K562 (cell line): ENCODE measurements around the gene DNMT1. TPM values are rescaled to one million over a fixed set of nuclear protein-coding genes. Genes with fewer than 3 reads are reported as not detected.
A peak's percentile ranks its signal among the peaks of the same experiment; 100 is the strongest.

Experiments
- ARHGAP35 ChIP-seq: fragments of 450-650 bp; IDR thresholded peaks from 2 replicates; pipeline ENCODE4 v1.6.1; 2018; ENCODE audit not compliant: partially characterized antibody
- CSDE1 ChIP-seq, 2 experiments: fragments of 450-650 bp; IDR thresholded peaks; 2 replicates each; pipeline ENCODE4 v1.6.1; 2016; ENCODE audit warnings: mild to moderate bottlenecking in 1 of 2
- FOXM1 ChIP-seq, 2 experiments: fragments of 450-650 bp in 1 of 2; sonication (generic) in 1 of 2; formaldehyde crosslinking in 1 of 2; IDR thresholded peaks; 2 replicates each; pipeline versions ENCODE4 v1.6.1 to v1.9.0; 2017 to 2022; ENCODE audit warnings: low read depth in 2 of 2, mild to moderate bottlenecking in 2 of 2, missing genetic modification reagents in 1 of 2, moderate library complexity in 1 of 2
- KLF1 ChIP-seq: fragments of 450-650 bp; IDR thresholded peaks from 2 replicates; pipeline ENCODE4 v1.6.1; 2016; ENCODE audit warnings: missing genetic modification characterization, missing compliant biosample characterization
- MEIS2 ChIP-seq: fragments of 450-650 bp; IDR thresholded peaks from 2 replicates; pipeline ENCODE4 v1.6.1; 2014; ENCODE audit warnings: mild to moderate bottlenecking; ENCODE audit not compliant: partially characterized antibody
- PCBP2 ChIP-seq: fragments of 200-400 bp; formaldehyde crosslinking; IDR thresholded peaks from 2 replicates; pipeline ENCODE4 v1.6.1; 2018; ENCODE audit warnings: low read length, low read depth, mild to moderate bottlenecking, moderate library complexity; ENCODE audit not compliant: poor library complexity, severe bottlenecking
- SPI1 ChIP-seq: IDR thresholded peaks from 2 replicates; pipeline ENCODE4 v1.6.1; 2011; ENCODE audit warnings: low read depth, low read length, control low read depth, borderline replicate concordance
- TCFL5 ChIP-seq: fragments of 250-450 bp; sonication (Bioruptor Pico); conservative IDR thresholded peaks from 2 replicates; pipeline ENCODE4 v1.6.1; 2021; ENCODE audit warnings: mild to moderate bottlenecking, moderate library complexity, matching md5 sums
- YBX1 ChIP-seq: fragments of 450-650 bp; IDR thresholded peaks from 2 replicates; pipeline ENCODE4 v1.7.1; 2016; ENCODE audit warnings: mild to moderate bottlenecking
- ZNF184 ChIP-seq: sonication (generic); formaldehyde crosslinking; IDR thresholded peaks from 2 replicates; pipeline ENCODE4 v1.5.0; 2020; ENCODE audit warnings: missing genetic modification reagents
- ZNF282 ChIP-seq: sonication (generic); formaldehyde crosslinking; IDR thresholded peaks from 2 replicates; pipeline ENCODE4 v1.8.1; 2023; ENCODE audit warnings: missing genetic modification reagents
- ZNF766 ChIP-seq: fragments of 200-800 bp; sonication (Bioruptor generic); conservative IDR thresholded peaks from 2 replicates; pipeline ENCODE4 v1.6.1; 2016; ENCODE audit warnings: missing genetic modification characterization, missing compliant biosample characterization
- polyA plus RNA-seq, 8 experiments: library from polyadenylated mRNA; depleted of rRNA in 4 of 8; stranded (reverse) in 5 of 8; unstranded in 3 of 8; fragments of >200 nt; fragmentation: Nextera tagmentation in 2 of 8; fragmentation: Illumina TruSeq in 1 of 8; extraction: Ambion mirVana in 2 of 8; extraction: Trizol in 1 of 8; gene quantifications; 2 replicates each; pipeline versions ENCODE4 v1.2.1 to v1.2.3, GENCODE V29; 2011 to 2014; ENCODE audit warnings: inconsistent platforms in 1 of 8, missing spikeins in 1 of 8
- total RNA-seq, 7 experiments: library from RNA; depleted of rRNA in 6 of 7; stranded (reverse); fragments of >200 nt in 6 of 7; fragmentation: Illumina TruSeq in 2 of 7; extraction: Trizol in 2 of 7; gene quantifications; 2 replicates each; pipeline versions ENCODE4 v1.2.1 to v1.2.3, GENCODE V29; 2011 to 2021; ENCODE audit warnings: low replicate concordance in 1 of 7
- TF ChIP-seq, protein P1 (sequence below): fragments of 250-450 bp; sonication (Bioruptor Pico); IDR thresholded peaks from 2 replicates; pipeline ENCODE4 v1.4.0; 2020
- TF ChIP-seq, protein P2 (sequence below): sonication (generic); formaldehyde crosslinking; IDR thresholded peaks from 2 replicates; pipeline ENCODE4 v1.8.1; 2022; ENCODE audit warnings: missing genetic modification reagents
- TF ChIP-seq, protein P3 (sequence below): fragments of 250-450 bp; sonication (Bioruptor Pico); IDR thresholded peaks from 2 replicates; pipeline ENCODE4 v1.4.0; 2020; ENCODE audit warnings: borderline replicate concordance
- TF ChIP-seq, protein P4 (sequence below): fragments of 450-650 bp; IDR thresholded peaks from 2 replicates; pipeline ENCODE4 v1.6.1; 2018; ENCODE audit not compliant: partially characterized antibody
- TF ChIP-seq, protein P5 (sequence below), 2 experiments: fragments of 450-650 bp; conservative IDR thresholded peaks; 2 replicates each; pipeline ENCODE4 v1.6.1; 2017; ENCODE audit warnings: mild to moderate bottlenecking in 2 of 2, moderate library complexity in 2 of 2

The DNMT1 gene
- total and polyA plus RNA-seq, 9 of the 15 experiments (the other 6 are each of a cell fraction or from before 2014, with no cell fraction given), result 80.1 to 271 (median 121) TPM

DNA sequence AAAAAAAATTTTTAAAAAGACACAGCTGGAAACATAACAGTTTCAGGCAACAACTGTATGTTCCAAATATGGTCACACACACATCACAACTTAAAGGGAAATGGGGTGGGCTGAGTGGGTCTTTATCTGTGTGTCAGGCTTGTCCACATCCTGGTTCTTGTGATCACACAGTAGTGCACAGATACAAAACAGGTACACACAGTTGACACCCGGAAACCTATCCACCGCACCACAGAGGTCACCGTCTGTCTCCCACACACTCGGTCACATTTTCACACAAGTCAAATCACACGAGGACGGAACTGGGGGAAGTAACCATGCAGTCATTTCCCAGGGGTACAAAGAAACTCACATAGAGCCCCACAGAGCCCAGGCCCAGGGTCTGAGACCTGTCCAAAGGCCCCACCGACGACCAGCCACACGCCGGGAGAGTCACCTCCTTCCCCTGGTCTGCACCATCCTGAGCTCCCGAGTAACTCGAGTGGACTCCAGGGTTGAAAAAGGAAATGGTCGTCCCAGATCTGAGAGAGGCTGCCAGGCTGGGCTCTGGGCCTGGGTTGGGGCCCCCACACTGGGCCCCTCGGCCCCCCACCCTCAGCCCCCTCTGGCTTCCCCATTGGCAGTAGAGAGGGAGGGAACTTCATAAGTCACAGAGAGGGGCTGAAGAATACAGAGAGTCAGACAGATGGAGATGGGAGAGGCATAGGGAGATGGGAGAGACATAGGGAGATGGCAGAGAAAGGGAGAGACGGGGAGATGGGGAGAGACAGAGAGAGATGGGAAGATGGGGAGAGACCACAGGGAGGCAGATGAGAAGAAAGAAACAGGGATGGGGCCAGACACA is 89.9 kb downstream of the DNMT1 start (continued):
- TF ChIP-seq, protein P1, sequence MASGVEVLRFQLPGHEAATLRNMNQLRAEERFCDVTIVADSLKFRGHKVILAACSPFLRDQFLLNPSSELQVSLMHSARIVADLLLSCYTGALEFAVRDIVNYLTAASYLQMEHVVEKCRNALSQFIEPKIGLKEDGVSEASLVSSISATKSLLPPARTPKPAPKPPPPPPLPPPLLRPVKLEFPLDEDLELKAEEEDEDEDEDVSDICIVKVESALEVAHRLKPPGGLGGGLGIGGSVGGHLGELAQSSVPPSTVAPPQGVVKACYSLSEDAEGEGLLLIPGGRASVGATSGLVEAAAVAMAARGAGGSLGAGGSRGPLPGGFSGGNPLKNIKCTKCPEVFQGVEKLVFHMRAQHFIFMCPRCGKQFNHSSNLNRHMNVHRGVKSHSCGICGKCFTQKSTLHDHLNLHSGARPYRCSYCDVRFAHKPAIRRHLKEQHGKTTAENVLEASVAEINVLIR (CRISPR knock-in tag), result no peak
- TF ChIP-seq, protein P2, sequence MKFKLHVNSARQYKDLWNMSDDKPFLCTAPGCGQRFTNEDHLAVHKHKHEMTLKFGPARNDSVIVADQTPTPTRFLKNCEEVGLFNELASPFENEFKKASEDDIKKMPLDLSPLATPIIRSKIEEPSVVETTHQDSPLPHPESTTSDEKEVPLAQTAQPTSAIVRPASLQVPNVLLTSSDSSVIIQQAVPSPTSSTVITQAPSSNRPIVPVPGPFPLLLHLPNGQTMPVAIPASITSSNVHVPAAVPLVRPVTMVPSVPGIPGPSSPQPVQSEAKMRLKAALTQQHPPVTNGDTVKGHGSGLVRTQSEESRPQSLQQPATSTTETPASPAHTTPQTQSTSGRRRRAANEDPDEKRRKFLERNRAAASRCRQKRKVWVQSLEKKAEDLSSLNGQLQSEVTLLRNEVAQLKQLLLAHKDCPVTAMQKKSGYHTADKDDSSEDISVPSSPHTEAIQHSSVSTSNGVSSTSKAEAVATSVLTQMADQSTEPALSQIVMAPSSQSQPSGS, result no peak
- TF ChIP-seq, protein P3, sequence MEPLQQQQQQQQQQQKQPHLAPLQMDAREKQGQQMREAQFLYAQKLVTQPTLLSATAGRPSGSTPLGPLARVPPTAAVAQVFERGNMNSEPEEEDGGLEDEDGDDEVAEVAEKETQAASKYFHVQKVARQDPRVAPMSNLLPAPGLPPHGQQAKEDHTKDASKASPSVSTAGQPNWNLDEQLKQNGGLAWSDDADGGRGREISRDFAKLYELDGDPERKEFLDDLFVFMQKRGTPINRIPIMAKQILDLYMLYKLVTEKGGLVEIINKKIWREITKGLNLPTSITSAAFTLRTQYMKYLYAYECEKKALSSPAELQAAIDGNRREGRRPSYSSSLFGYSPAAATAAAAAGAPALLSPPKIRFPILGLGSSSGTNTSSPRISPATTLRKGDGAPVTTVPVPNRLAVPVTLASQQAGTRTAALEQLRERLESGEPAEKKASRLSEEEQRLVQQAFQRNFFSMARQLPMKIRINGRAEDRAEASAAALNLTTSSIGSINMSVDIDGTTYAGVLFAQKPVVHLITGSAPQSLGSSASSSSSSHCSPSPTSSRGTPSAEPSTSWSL (CRISPR knock-in tag), result no peak
- no peak for TF ChIP-seq TCFL5 (CRISPR knock-in tag)
- TF ChIP-seq, protein P4, sequence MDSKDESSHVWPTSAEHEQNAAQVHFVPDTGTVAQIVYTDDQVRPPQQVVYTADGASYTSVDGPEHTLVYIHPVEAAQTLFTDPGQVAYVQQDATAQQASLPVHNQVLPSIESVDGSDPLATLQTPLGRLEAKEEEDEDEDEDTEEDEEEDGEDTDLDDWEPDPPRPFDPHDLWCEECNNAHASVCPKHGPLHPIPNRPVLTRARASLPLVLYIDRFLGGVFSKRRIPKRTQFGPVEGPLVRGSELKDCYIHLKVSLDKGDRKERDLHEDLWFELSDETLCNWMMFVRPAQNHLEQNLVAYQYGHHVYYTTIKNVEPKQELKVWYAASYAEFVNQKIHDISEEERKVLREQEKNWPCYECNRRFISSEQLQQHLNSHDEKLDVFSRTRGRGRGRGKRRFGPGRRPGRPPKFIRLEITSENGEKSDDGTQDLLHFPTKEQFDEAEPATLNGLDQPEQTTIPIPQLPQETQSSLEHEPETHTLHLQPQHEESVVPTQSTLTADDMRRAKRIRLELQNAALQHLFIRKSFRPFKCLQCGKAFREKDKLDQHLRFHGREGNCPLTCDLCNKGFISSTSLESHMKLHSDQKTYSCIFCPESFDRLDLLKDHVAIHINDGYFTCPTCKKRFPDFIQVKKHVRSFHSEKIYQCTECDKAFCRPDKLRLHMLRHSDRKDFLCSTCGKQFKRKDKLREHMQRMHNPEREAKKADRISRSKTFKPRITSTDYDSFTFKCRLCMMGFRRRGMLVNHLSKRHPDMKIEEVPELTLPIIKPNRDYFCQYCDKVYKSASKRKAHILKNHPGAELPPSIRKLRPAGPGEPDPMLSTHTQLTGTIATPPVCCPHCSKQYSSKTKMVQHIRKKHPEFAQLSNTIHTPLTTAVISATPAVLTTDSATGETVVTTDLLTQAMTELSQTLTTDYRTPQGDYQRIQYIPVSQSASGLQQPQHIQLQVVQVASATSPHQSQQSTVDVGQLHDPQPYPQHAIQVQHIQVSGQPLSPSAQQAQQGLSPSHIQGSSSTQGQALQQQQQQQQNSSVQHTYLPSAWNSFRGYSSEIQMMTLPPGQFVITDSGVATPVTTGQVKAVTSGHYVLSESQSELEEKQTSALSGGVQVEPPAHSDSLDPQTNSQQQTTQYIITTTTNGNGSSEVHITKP, result no peak
- TF ChIP-seq, protein P5, sequence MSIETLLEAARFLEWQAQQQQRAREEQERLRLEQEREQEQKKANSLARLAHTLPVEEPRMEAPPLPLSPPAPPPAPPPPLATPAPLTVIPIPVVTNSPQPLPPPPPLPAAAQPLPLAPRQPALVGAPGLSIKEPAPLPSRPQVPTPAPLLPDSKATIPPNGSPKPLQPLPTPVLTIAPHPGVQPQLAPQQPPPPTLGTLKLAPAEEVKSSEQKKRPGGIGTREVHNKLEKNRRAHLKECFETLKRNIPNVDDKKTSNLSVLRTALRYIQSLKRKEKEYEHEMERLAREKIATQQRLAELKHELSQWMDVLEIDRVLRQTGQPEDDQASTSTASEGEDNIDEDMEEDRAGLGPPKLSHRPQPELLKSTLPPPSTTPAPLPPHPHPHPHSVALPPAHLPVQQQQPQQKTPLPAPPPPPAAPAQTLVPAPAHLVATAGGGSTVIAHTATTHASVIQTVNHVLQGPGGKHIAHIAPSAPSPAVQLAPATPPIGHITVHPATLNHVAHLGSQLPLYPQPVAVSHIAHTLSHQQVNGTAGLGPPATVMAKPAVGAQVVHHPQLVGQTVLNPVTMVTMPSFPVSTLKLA (conservative IDR thresholded peaks at IDR 0.05), result peak in 1 of 2 experiments; percentile 37; a peak in 1 of 4 replicates
- TF ChIP-seq CSDE1 (IDR thresholded peaks at IDR 0.05), result no peak
- TF ChIP-seq YBX1, result no peak
- no peak for TF ChIP-seq FOXM1 (IDR thresholded peaks at IDR 0.05; ENCODE audit: low read depth)
- TF ChIP-seq FOXM1 (CRISPR knock-in tag; IDR thresholded peaks at IDR 0.05; ENCODE audit: low read depth), result no peak
- TF ChIP-seq SPI1, result 0 out of 2 replicates have a peak, but pooled peaks have one; percentile 11
- TF ChIP-seq MEIS2, result peak; percentile 6
- no peak for TF ChIP-seq ZNF282 (CRISPR knock-in tag)
- no peak for TF ChIP-seq ZNF184 (CRISPR knock-in tag)
- no peak for TF ChIP-seq ARHGAP35
- TF ChIP-seq KLF1 (tag), result no peak
- no peak for TF ChIP-seq PCBP2
- TF ChIP-seq ZNF766, result no peak
